GM18909 (cell line): ENCODE data around the gene ZNF439.
A peak's percentile ranks its signal among the peaks of the same experiment; 100 is the strongest.
"Not testable (repeated sequence)": the region's sequence is repeated elsewhere in the genome, so short reads cannot be mapped to it uniquely, and the experiment has no call there.

Source experiments
- ATAC-seq: cut with Tn5 transposase; IDR thresholded peaks from one replicate; pipeline ENCODE4 v1.9.1; 2021; ENCODE audit warnings: mild to moderate bottlenecking; ENCODE audit not compliant: unreplicated experiment, poor library complexity

Gene ZNF439

DNA sequence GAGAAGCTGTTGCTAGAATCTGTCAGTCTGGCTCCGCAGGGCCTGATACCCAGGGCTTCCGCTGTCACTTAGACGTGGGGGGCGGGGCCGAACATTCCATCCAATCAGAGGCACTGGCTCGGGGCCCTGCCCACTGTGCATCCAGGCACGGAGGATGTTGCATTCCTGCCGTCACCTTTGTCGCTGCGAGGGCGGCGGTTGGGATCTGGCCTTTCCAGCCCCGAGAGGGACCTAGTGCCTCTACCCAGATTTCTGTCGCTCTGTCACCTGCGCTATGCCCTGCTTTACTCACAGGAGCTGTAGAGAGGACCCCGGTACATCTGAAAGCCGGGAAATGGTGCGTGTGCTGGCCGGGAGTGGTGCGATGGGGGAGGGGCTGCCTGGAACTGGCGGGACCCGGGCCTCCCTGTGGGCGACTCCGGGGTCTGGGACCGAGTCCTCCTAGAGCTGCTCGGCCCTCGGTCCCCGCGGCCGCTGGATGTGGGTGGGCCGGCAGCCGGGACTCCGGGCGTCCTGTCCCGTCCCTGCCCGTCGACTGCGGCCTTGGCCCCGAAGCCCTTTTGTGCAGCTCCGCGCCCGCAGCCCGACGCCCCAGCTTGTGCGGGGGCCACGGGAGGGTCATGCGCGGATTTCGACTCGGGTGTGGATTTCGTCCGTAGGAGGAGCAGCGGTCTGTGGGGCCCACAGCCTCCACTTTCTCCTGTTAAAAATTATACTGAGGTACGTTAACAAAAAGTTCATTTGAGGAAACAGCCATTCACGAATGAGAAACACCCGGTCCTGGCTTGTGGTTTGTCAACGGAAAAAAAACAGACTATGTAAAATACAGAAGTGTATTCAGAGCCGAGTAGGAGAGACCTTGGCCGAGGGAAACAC is at the start of gene ZNF439:
Gene ZNF439 (plus strand): TSS at position 133 of the 876 bp plus-strand sequence. CDS start 142 bp downstream, at position 275.
- ATAC-seq = peak; percentile 79

DNA sequence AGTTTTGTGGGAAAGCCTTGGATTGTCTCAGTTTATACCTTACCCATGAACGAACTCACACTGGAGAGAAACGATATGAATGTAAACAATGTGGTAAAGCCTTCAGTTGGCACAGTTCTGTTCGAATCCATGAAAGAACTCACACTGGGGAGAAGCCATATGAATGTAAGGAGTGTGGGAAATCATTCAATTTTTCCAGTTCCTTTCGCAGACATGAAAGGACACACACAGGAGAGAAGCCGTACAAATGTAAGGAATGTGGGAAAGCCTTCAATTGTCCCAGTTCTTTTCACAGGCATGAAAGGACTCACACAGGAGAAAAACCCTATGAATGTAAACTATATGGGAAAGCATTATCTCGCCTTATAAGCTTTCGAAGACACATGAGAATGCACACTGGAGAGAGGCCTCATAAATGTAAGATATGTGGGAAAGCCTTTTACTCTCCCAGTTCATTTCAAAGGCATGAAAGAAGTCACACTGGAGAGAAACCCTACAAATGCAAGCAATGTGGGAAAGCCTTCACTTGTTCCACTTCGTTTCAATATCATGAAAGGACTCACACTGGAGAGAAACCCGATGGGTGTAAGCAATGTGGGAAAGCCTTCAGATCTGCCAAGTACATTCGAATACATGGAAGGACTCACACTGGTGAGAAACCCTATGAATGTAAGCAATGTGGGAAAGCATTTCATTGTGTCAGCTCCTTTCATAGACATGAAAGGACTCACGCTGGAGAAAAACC is 42.0 kb upstream of the ZNF439 start:
- no peak for ATAC-seq

DNA sequence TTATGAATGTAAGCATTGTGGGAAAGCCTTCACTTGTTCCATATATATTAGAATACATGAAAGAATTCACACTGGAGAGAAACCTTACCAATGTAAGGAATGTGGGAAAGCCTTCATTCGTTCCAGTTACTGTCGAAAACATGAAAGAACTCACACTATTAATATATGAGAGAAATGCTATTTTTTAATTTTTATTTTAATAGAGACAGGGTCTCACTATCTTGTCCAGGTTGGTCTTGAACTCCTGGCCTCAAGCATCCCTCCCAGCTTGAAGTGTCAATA is 41.5 kb upstream of the ZNF439 start:
- no peak for ATAC-seq

DNA sequence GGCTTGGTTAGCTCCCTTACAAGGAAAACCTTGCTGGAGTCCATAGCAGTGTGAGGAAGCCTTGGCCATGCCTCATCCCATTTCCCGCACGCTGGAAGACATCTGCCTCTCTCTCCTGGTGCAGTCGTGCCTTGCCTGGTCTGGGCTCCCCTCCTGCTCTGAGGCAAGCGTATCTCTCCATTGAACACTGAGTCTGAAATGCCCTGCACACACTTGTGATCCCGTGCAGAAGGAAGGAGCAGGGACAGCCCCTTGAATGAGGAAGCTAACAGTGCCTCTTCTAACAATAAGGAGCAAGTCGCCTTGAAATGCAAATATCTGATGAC is 34.9 kb upstream of the ZNF439 start:
- ATAC-seq = peak; percentile 39

DNA sequence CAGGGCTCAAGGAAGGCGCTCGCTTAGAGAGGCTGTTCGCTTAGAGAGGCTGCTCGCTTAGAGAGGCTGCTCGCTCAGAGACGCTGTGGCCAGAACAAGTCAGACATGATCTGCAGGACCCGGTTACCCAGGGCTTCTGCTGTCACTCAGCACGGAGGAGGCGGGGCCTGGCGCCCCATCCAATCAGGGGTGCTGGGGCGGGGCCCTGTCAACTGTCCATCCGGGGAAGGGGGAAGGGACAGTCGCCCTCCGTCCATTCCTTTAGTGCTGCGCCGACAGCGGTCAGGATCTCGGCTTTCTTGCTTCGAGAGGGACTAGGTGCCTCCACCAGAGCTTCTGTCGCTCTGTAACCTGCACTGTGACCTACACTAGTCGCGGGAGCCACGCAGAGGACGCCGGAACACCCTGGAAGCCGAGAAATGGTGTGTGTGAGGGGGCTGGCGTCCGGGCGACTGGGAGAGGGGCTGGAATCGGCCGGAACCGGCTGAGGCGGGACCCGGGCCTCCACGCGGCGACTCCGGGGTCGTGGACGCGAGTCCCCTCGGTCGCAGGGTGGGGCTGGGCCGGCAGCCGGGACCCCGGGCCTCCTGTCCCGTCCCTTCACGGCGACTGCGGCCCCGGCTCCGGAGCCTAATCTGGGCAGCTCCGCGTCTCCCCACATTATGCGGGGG is 34.4 kb upstream of the ZNF439 start, which contains the start of gene ZNF440:
Gene ZNF440 (plus strand): TSS at position 245 of the 671 bp plus-strand sequence. CDS start 175 bp downstream, at position 420.
- ATAC-seq = peak; percentile 95

DNA sequence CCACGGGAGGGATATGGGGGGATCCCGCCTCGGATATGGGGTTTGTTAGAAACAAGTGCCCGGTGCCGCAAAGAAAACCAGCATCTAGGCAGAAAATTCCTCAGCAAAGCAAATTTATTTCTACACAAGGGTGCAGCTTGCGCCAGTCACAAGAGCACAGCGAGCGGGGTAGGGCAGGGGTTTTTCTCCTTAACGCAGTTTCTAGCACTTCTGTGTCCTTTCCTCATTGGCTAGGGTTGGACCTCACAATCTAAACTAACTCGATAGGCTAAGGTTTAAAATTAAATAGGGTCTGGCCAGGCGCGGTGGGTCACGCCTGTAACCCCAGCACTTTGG is 33.9 kb upstream of the ZNF439 start:
- no peak for ATAC-seq

DNA sequence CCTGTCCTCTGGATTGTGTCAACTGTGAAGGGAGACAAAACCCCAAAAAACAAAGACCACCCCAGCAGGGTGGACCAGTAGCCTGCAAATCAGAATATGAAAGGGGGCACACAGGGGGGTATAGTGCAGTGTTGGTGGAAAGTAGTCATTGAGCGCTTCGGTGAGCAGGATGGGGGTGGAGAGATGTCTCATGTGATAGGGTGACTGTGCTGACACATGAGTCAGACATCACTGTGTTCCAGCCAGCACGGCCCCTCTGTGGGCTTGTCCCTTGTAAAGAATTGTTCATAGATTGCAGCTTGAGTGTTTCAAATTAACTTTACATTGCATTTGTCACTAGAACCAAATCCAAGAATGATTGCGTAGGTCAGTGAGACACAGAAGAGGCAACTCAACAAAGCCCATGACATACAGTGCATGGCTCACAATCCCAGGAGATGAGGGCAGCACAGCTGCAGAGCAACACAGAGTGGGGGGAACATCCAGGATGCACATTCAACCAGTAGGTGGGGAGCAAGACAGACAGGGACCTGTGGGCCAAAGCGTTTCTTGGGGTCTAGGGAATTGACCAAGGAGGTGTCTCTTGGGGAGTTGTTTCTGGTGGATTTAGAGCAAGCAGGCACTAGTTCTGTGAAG is 26.9 kb upstream of the ZNF439 start:
- no peak for ATAC-seq

DNA sequence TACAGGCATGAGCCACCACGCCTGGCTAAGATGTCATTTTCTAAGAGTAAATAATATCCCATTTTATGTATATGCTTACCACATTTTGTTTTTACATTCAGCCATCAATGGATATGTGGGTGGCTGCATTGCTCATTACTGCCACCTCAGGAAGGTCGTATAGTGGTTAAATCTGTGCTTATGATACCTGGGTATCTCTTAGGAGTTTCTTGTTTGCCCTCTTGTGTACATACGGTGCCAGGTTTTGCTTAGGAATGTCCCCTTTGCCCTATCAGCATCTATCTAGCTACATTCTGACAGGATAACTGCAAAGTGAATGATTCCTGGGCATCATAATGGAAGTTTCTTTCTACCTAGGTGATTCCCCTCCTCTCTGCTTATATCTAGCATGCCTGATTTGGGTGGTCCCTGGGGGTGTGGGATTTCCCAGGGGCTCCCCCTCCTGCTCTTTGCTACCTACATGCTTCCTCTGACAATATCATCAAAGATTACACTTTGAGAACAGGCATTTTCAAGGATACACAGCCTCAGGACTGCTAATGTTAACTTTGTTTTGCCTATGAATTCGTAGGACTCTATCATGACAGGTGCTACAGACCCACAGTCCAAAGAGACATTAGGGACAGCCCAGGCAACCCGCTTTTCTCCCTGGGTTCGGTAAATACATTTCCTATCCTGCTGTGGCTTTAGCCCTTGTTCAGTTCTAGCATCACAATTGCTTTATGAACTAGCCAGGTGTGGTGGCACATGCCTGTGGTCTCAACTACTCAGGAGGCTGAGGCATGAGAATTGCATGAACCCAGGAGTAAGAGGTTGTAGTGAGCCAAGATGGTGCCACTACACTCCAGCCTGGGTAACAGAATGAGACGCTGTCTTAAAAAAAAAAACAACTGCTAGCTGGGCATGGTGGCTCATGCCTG is 19.3 kb upstream of the ZNF439 start:
- not testable (repeated sequence) for ATAC-seq

DNA sequence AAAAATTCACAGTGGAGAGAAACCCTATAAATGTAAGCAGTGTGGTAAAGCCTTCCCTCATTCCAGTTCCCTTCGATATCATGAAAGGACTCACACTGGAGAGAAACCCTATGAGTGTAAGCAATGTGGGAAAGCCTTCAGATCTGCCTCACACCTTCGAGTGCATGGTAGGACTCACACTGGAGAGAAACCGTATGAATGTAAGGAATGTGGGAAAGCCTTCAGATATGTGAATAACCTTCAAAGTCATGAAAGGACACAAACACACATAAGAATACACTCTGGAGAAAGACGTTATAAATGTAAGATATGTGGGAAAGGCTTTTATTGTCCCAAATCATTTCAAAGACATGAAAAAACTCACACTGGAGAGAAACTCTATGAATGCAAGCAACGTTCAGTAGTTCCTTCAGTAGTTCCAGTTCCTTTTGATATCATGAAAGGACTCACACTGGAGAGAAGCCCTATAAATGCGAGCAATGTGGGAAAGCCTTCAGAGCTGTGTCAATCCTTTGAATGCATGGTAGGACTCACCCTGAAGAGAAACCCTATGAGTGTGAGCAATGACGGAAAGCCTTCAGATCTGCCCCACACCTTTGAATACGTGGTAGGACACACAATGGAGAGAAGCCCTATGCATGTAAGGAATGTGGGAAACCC is 16.1 kb upstream of the ZNF439 start:
- no peak for ATAC-seq

DNA sequence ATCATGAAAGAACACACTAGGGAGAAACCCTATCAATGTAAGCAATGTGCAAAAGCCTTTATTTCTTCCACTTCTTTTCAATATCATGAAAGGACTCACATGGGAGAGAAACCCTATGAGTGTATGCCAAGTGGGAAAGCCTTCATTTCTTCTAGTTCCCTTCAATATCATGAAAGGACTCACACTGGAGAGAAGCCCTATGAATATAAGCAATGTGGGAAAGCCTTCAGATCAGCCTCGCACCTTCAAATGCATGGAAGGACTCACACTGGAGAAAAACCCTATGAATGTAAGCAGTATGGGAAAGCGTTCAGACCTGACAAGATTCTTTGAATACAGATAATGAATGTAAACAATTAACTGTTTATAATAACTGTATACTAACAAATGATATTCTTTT is 15.0 kb upstream of the ZNF439 start:
- ATAC-seq = no peak

DNA sequence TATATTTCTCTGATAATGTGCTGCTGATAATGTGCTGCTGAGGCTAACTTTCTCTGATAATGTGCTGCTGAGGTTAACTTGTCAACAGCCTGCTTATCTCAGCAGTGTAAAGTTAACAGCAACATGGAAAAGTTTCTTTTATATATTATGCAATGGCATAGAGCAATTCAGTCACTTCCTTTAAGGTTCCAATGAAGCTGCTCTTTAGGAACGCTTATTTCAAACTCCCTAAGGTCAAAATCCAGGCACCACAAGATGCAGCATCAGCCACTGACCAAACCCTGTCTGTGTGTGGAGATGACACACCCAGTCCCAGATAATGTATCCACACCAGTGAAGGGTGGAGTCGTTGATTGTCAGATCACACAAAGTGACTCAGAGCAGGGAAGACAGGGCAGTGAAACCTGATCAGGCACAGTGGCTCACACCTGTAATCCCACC is 12.9 kb upstream of the ZNF439 start:
- not testable (repeated sequence) for ATAC-seq

DNA sequence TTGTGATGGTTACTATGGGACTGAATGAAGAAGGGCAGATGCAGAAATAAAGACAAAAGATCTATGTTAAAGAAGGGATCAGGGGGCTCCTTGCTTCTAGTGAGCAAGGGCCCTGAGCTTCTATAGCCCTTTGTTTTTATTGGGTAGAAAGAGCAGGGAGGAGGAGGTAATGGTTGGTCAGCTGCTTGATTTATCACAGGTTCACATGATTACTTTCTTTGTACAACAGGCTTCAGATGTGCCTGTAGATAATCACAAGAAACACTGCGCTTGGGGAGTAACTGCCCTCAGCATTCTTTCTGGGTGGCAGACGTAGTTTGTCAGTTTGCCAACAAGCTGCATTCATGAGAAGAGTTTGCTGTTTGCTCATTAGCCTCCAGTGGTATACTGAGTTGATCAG is 4.8 kb upstream of the ZNF439 start:
- no peak for ATAC-seq

DNA sequence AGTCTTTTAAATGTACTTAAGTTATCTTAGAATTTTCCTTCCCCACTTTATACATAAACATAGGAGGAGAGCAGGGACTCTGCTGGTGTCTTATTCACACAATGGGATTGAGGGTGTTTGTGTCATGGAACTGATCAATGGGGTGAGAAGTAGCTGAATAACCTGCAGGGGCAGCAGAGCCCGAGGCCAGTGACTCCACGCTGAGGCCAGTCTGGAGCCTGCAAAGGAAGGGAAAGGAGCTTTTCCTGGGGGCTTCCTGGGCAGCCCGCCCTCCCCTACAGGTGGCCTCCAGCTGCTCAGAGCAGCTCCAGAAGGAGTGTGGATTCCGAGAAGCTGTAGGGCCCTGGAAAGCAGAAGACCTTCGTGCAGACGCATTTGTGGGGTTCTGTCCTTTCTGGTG is 911 bp upstream of the ZNF439 start:
- not testable (repeated sequence) for ATAC-seq

DNA sequence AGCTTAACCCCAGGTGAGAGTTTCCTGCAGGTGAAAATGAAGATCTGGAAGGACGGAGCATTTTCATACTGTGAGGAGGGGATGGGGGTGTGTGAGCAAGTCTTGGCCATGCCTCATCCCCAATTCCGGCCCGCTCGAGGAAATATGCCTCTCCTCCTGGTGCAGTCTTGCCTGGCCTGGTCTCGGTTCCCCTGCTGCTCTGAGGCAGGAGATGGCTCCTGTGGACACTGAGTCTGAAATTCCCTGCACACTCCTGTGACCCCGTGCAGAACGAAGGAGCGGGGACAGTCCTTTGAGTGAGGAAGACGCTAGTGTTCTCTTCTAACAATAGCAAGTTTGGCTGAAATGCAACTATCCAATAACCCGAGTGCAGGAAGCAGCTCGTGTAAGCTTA is 329 bp upstream of the ZNF439 start:
- ATAC-seq = no peak

DNA sequence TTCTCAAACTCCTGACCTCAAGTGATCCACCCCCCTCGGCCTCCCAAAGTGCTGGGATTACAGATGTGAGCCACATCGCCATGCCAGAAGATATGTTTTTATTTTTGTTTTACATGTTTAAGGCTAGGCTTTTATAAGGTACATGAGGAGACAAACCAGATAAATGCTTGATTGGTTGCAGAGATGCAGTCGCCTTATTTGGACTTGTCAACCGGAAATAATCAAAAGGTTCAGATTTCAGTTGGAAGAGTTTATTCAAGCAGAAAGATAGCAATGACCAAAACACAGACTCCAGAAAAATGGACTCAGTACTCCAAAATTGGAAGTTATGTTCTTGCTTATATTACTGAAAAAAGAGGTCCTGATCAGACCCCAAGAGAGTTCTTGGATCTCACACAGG is 1.8 kb downstream of the ZNF439 start:
- not testable (repeated sequence) for ATAC-seq

DNA sequence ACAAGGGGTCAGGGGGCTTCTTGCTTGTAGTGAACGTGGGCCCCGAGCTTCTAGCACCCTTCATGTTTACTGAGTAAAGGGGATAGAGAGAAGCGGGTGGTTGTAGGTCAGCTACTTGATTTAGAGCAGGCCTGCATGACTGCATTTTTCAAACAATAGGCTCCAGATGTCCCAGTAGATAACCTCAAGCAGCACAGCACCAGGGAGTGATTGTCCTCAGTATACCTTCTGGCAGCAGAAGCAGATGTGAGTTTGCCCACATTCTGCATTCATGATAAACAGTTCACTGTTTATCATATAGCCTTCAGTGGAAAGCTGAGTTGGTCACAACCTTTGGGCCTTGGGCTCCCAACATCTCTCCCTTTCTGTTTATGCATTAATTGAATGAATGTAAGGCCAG is 4.8 kb downstream of the ZNF439 start:
- ATAC-seq = no peak

DNA sequence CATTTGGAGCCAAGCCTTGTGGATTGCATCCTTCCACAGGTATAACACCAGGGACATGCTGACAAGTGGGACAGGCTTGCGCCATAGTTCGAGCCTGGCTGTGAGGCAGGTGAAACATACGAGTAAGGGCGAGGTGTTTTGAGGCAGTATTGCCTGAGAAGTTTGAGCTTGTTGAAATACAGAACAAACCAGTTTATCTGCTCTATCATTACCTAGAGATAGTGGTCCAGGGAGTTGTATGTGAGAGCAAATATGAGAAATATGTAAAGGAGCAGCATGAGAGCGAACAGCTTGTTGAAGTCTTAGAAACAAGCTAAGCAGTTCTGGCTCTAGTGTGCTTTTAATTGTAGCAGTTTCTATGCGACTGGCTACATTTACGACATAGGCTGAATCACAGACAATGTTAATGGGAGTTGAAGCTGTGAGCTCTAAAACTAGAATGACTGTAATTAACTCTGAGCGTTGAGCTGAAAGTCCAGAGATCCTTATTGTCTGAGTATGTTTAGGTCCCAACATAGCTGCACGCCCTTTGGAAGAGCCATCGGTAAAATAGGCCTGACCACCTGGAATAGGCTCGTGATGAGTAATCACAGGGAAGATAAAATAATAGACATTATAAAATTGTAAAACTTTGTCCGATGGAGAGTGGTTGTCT is 8.2 kb downstream of the ZNF439 start:
- no peak for ATAC-seq

DNA sequence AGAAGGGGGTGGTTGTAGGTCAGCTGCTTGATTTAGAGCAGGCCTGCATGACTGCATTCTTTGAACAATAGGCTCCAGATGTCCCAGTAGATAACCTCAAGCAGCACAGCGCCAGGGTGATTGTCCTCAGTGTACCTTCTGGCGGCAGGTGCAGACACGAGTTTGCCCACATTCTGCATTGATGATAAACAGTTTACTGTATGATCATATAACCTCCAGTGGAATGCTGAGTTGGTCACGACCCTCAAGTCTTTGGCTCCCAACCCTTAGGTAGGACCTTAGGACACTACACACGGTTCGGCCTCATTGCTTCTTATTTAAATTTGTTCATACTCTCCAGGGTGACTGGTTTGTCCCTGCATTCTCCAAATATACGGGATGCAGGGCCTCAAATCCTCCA is 12.2 kb downstream of the ZNF439 start:
- ATAC-seq = no peak

DNA sequence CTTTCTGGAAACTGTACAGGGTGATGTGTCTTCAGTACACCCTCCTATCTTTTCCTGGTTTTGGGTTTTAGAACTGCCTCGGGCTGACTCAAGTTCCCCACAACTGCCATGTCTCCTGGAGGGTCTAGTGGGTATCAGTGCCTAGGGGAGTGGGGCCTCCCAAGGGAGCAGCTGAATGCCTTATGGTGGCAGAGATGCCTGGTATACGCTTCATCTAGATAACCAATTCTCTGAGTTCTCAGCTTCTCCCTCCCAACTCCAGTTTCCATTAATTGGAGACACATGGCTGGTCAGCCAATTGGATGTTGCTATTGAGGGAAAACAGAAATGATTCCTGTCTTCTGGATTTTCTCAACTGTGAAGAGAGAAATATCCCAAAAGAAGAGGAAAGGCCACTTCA is 12.8 kb downstream of the ZNF439 start:
- ATAC-seq = no peak
